Cardiac septum (tissue), 1 donor: ENCODE data around the gene IGF1R. TPM values are rescaled to one million over a fixed set of nuclear protein-coding genes. Genes with fewer than 3 reads are reported as not detected.

Experiments
- DNase-seq: peaks from one replicate; pipeline ENCODE4 v3.0.0-alpha.2; 2020; ENCODE audit warnings: low spot score
- intact Hi-C: fragments of 100-400 bp; cut with DNase I; formaldehyde crosslinking; loops from one replicate; pipeline ENCODE4 v1.14.0; 2022
- total RNA-seq: library from RNA; stranded (reverse); fragmentation: NEBNext Ultra II Directional; extraction: Animal tissue kit (Norgen Biotek cat#: 25700); gene quantifications from one replicate; pipeline ENCODE4 v1.2.1, GENCODE V29; 2021
- donor health status: DM: no; HTN: no; CAD: no.

IGF1R gene
- total RNA-seq, 1 donor from 2014 or later, result 57.2 TPM

DNA sequence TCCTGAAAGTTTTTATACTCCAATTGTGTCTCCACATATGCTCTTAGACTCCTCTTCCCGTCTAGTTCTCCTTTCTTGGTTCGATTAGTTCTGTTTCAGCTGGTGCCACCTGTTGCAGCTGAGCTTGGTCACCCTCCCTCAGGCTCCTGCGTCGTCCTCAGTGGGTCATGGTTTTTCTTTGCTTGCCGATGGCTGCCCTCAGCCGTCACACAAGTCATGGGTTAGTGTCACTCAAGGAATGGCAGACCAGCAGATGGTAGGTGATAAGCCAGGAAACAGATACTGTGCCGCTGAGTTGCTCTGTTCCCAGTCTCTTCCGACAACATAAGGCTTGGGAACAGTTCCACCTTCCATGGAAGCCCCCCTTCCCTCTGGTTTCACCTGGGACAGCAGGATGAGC is 109.9 kb downstream of the IGF1R start:
- intact Hi-C loops, result no loop called here
- no peak for DNase-seq

- DNase-seq, result no peak
- intact Hi-C loops, result no loop called here
Observed at GRCh38 chr15:98759277-98759676, 110.9 kb downstream of the IGF1R start.

- no peak for DNase-seq
- intact Hi-C loops, result no loop called here
Observed at GRCh38 chr15:98760112-98760826, 111.9 kb downstream of the IGF1R start.

GRCh38 chr15:98760975-98761374 is 112.6 kb downstream of the IGF1R start:
- no peak for DNase-seq
- intact Hi-C loops, result no loop called here

DNA sequence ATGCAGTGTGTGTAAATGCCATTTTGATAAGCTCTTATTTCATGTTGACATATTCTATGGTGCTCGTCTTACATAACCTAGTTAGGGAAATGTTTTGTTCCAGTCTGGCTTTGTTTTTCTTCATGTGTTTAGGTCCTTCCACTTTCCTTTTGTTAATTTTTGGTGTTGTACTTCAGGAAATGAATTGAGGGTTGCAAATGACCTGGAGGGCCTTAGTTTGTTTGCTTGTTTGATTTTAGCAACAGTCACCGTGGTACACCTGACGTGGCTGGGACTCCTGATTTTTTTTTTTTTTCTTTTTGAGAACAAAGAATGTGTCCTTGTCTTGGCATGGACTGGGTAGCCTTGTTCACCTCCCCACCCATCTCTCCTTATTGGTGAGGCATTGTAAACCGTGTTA is 114.8 kb downstream of the IGF1R start:
- no peak for DNase-seq
- intact Hi-C loops, result no loop called here

DNA sequence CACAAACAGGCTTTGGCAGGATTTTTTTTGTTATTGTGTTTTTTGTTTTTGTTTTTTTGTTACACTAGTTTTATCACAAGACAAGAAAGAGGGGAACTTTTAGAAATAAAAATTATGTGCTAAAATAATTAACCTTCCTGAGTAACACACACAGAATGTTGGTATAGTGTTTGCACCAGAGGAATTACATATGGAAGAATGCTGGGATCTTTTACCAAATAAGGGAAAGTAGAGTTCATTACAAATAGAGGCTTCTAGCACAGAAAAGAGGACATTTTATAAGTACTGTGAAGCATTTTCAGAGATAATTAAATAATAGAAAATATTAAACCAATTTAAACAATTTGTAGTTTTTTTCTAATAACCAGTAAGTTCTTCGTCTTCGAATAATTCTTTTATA is 116.0 kb downstream of the IGF1R start:
- no peak for DNase-seq
- intact Hi-C loops, result no loop called here

GRCh38 chr15:98765610-98766009 is 117.3 kb downstream of the IGF1R start:
- intact Hi-C loops, result no loop called here
- no peak for DNase-seq

DNA sequence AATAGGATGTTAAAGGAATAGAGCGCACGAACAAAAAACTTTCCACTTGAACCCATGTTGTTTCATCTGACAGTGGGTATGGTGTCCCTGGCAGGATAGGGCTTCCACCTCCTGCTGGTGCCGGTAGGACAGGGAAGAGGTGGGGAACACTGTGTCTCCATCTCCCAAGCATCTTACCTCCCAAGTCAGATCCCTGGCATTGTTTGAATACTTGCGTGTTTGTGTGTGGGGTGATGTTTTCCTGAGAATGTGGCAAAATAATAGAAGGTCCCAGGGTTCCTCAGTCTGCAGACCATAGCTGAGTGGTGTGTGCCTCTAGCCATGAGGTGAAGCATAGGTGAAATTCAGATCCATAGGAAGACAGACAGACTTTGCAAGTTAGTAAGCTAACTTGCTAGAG is 119.4 kb downstream of the IGF1R start:
- DNase-seq, result no peak
- intact Hi-C loops, result no loop called here

- no peak for DNase-seq
- intact Hi-C loops, result no loop called here
Observed at GRCh38 chr15:98769867-98770266, 121.5 kb downstream of the IGF1R start.

DNA sequence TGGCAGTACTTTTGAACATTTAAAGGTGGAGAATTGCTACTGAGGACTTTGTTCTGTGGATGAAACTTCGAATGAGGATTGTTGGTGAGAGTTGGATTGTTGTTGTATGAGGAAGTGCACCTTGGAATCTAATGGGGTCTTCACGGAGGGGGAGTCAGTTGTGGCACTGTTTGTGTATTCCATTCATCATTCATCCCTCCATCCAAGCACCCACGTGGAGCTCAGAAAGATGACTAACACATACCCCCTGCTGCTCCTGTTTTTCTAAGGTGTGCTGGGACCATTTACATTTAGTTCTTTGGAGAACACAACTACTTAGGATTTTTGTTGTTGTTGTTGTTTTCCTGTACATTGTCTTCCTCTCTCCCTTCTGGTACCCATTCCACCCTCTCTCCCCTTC is 122.6 kb downstream of the IGF1R start:
- no peak for DNase-seq

GRCh38 chr15:98771541-98771940 is 123.2 kb downstream of the IGF1R start:
- intact Hi-C loops, result no loop called here
- no peak for DNase-seq

More for the DNA sequence above, 122.6 kb downstream of the IGF1R start:
- intact Hi-C loops, result no loop called here

DNA sequence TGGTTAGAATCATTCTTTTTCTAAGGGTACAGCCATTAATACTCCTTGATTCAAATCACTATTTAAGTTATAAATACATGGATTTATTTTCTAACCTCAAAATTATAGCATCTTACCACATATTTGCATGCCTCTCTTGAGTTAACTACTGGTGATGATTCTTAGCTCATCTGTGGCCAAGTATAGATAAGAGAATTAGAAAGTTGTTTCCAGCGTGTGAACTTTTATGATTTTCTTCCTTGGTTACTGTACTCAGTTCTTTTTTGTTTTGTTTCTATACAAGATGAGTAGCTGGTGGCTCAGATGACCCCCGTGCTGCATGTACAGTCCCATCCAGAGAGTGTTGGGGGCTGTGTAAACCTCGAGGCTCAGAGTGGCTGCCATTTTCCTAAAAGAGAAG is 124.6 kb downstream of the IGF1R start:
- intact Hi-C loops, result no loop called here
- no peak for DNase-seq

DNA sequence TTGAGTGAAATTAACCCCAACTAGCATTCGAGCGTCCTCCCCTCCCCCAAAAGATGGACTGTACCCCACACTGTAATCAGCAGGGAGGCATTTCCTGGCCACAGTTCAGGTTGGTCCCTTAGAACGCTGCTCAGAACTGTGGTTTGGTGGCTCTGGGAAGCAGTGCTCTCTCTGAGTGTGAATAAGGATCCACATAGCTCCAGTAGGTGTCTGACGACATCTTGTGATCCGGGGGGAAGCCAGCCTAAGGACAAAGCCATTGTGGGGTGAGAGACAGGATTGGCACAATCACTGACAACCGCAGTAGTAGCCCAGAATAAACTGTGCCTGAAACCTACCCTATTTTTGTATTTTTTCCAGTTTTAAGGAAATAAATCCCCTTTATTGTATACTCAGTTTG is 125.3 kb downstream of the IGF1R start:
- intact Hi-C loops, result no loop called here
- no peak for DNase-seq

DNA sequence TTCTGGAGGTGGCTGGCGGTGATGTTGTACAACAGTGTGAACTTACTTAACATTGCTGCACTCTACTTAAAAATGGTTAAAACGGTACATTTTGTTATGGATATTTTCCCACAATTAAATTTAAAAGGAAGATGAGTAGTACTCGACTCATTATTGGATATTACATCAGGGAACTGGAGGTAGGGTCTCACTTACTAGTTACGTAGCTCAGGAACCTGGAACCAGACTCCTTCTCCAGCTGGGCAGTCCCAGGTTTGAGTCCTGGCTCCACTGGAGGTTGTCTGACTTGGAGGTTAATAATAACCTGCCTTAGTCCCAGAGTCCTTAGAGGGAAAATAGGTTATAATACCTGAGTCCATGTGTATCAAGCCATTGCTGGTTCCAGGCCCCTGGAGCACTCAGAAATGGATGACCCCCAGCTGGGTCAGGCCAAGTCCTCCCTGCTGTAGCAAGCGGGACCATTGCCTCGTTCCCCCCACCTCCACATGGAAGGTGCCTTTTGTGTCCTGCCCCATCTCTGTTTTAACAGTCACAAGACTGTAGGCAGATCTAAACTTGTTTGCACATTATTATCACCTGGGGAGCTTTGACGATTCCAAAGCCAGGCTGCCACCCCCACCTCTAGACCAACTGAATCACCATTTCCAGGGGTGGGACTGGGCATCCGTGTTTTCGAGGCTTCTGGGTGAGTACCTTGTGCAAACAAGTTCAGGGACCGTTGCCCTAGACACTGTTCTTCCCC is 126.6 kb downstream of the IGF1R start:
- intact Hi-C loops, result loop anchor here (5.0 kb wide), 1 partner anchor 282 kb away; no protein-coding TSS in a partner anchor
- DNase-seq, result no peak

DNA sequence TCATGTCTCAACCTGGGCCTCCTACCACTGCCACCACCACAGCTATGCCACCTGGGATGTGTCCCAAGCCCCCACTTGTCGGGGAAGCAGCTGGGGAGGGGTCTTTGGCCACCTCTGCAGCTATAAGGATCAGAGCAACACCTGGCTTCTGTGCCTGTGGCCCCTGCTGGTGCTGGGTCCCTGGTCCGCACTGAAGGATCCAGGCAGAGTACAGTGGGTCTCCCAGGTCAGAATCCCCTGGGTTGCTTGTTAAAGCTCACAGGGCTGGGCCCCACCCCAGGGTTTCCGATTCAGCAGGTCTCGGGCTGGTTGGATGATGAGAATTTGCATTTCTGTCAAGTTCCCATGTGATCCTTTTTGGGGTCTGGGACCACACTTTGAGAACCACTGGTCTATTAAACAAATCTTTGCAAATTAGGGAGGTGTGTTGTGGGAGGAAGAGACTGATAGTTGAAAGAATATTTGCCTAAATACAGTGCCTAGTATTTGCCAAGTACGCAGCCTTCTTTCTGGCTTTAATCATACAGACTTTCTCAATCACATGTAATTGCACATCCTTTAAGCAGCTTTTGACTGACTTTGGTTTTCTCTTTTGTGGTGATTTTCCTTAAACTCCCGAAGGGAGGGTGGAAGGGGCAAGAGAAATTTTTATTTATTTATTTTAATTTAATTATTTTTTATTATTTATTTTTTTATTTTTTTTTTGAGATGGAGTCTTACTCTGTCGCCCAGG is 127.3 kb downstream of the IGF1R start:
- no peak for DNase-seq
- intact Hi-C loops, result loop anchor here (2.0 to 5.0 kb wide), 2 partner anchors 55 to 282 kb away; no protein-coding TSS in a partner anchor

- intact Hi-C loops, result loop anchor here (2.0 to 5.0 kb wide), 2 partner anchors 56 to 281 kb away; no protein-coding TSS in a partner anchor
- DNase-seq, result no peak
Observed at GRCh38 chr15:98776607-98777281, 128.4 kb downstream of the IGF1R start.

DNA sequence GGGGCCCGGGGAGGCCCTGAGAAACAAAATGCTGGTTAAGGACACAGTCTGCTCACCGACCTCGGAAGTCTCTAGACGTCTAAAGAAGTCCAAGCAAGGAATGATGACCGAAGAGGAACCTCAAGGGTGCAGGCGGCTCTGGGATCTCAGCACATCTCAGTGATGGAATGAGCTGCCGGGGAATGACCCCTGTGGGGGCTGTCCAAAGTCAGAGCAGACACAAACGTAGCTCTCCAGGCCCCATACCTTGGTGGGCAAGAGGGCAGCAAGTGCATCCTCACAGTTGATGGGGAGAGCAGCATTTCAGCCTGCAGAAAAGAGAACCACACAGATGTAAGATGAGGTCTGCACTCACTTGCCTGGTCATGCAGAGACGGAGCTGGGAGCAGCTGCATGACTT is 129.1 kb downstream of the IGF1R start:
- no peak for DNase-seq
- intact Hi-C loops, result loop anchor here (2.0 to 5.0 kb wide), 2 partner anchors 57 to 280 kb away; no protein-coding TSS in a partner anchor

GRCh38 chr15:98778263-98778959 is 130.1 kb downstream of the IGF1R start:
- intact Hi-C loops, result loop anchor here (2.0 to 5.0 kb wide), 2 partner anchors 130 to 279 kb away; partner anchors contain the start of gene IGF1R
- no peak for DNase-seq

DNA sequence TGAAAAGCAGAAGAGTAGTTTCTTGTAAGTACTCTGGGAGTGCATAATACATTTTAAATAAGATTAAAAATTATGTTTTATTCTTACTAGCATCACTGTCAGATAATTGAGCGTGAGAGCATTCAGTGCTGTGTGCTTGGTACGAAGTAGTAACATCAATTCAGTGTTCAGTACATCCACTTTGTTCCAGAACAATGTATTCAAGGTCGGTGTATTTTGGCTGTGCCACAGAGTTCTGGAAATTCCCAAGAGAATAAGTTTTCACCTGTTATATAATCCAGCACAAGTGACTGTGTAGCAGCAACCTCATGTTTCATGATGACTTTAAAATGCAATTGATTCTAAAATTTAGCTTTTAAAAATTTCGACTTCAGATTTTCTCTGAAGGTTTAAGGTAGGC is 130.6 kb downstream of the IGF1R start:
- no peak for DNase-seq
- intact Hi-C loops, result loop anchor here (2.0 to 5.0 kb wide), 2 partner anchors 130 to 278 kb away; partner anchors contain the start of gene IGF1R
